AML-193 (cell line): ENCODE results near the gene CHRD.
"Not testable (repeated sequence)": the region's sequence is repeated elsewhere in the genome, so short reads cannot be mapped to it uniquely, and the experiment has no call there.

Experiments used
- DNase-seq, 2 experiments: peaks; one replicate each; lab custom pipeline; 2025; lab: John Stamatoyannopoulos, UW

Gene CHRD

GRCh38 chr3:184415203-184415490 is 35.3 kb downstream of the CHRD start:
- DNase-seq = no peak

DNA sequence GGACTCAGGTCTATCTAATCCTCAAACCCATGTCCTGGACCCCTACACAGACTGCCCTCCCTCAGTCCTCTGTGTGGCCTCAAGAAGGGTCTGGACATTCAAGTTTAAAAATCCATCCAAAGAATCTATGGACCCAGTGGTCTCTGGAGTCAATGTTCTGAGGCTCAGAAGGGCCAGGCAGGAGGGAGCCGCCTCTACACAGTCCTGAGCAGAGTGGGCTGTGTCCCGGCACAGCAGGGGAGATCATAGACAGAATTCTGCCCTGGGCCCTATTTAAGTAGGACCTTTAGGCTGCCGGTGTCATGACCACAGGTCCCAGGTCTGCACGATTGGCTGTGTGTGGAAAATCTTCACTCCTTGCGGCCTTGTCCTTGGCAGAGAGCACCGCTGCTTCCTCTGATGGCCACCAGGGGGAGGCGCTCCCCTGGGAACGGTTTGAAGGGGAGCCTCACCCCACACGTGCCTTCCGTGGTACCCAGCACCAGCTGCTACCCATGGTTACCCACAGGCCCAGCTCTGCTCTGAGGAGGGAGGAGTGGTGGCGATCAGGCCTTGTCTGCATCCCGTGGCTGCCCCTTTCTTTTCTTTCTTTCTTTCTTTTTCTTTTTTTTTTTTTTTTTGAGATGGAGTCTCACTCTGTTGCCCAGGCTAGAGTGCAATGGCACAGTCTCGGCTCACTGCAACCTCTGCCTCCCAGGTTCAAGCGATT is 37.9 kb downstream of the CHRD start:
- DNase-seq = peak; percentile 61 to 71

DNA sequence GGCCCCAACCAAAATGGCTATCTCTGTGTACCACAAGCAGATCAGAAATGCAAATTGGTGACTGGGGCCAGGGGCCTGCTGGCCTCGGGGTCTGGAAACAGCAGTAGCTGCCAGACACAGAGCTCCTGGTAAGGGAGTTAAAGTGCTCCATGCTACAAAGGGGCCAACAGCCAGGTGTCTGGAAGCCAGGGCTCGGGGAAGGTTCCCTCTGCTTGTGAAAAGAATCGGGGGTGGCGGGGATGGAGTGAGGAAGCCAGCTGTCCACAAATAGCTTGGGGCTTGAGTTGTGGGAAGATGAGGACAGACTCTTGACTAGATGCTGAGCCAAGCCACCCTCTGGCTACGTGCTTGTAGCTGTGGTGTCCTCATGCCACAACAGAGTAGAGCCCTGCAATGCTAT is 39.3 kb downstream of the CHRD start:
- no peak for DNase-seq

DNA sequence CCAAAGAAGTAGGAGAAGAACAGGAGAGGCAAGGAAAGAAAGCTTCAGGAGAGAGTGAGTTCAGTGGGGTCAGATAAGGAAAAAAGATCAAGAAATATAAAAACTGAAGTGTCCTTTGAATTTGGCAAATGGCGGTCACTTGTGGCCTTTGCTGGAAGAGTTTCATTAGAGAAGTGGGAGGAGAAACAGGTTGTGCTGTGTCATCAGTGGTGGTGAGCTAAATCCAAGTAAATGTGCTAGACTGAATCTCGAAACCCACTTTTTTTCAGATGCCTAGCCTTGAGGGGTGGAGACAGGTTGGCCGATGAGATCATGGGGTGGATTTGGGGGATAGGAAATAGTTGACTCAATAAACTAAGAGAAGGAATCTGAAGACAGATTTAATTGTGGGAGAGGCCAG is 43.7 kb downstream of the CHRD start:
- no peak for DNase-seq

GRCh38 chr3:184426691-184427141 is 46.9 kb downstream of the CHRD start:
- no peak for DNase-seq

- DNase-seq = no peak
These were observed 48.8 kb downstream of the CHRD start for GRCh38 chr3:184428561-184429175.

GRCh38 chr3:184429786-184430185 is 49.9 kb downstream of the CHRD start:
- no peak for DNase-seq

GRCh38 chr3:184430940-184431339 is 51.1 kb downstream of the CHRD start:
- no peak for DNase-seq

DNA sequence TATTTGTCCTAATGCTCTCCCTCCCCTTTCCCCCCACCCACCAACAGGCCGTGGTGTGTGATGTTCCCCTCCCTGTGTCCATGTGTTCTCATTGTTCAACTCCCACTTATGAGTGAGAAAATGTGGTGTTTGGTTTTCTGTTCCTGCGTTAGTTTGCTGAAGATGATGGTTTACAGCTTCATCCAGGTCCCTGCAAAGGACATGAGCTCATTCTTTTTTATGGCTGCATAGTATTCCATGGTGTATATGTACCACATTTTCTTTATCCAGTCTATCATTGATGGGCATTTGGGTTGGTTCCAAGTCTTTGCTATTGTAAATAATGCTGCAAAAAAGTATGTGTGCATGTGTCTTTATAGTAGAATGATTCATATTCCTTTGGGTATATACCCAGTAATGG is 53.3 kb downstream of the CHRD start:
- DNase-seq = not testable (repeated sequence)

DNA sequence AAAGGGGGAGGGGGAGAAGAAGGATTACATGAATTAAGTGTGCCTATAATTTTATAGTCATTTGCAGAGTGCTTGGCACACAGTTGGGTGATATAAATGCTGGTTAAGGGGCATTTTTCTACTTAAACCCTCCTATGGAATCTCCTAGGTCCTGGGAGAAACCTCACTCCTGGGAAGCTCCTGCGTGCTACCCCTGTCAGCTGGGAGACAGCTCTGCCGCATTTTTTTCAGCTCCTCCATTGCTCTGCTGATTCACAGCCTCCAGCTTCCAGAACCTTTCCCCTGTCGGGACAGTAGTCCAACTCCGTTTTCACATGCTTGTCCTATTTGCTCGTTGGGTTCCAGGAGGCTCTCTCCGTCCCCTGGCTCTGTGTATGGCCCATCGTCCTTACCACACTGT is 59.2 kb downstream of the CHRD start:
- no peak for DNase-seq
